ENCODE measurements around the gene NOL4L. TPM values are rescaled to one million over a fixed set of nuclear protein-coding genes. Genes with fewer than 3 reads are reported as not detected.

The NOL4L gene
- total and polyA plus RNA-seq, 8 donors: 3.8 to 54.0 (median 15.0) TPM

DNA sequence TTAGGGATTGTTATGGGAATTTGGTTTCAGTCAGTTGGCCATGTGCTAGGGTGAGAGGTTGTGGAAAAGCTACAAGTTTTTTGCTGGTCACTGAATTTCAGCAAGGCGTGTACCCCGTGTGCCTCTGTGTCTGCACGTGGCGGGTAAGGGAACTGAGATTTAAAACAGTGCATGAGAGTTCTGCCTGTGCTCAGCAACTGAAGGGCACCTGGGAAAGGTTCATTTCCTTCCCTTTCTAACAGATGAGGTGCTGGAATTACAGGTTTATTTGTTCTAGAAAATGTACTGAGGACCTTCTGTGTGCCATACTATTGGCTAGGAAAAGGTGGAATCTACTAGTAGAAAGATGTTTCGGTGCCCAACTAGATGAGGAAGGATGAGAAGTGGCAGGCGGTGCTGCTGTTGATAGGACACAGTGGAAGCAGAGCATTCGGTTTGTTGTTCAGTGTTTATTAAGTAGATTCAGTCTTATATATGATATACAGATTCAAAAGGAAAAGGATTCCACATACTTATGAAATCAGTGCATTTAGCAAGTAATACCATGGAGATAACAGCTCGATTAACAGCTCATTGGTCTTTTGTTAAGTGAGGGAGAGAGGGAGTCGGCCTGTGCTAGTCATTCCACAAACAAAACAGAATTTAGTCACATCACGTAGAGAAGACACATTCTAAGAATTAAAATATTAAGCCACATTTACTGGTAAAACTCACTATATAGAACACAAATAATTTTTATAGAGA is 142.3 kb downstream of the NOL4L start:
- no peaks in the 10 kb centered on the region for H3K9me3 ChIP-seq
- H3K36me3 ChIP-seq: peaks cover 23 to 84% (median 79%) of the 10 kb centered on the region in 4 donors
- 63 to 72% (median 71%) methylated on average over 10 of the region's 10 CpGs for WGBS, 5 donors
- H3K27ac ChIP-seq: peak overlapping the region in 1 of 5 donors; percentile 10
- no peak for DNase-seq
- TF ChIP-seq POLR2AphosphoS5 (IDR thresholded peaks at IDR 0.05): no peak
- TF ChIP-seq POLR2A (IDR thresholded peaks at IDR 0.05): no peak
- no peak for TF ChIP-seq EP300 (IDR thresholded peaks at IDR 0.05)
- TF ChIP-seq, protein P1, sequence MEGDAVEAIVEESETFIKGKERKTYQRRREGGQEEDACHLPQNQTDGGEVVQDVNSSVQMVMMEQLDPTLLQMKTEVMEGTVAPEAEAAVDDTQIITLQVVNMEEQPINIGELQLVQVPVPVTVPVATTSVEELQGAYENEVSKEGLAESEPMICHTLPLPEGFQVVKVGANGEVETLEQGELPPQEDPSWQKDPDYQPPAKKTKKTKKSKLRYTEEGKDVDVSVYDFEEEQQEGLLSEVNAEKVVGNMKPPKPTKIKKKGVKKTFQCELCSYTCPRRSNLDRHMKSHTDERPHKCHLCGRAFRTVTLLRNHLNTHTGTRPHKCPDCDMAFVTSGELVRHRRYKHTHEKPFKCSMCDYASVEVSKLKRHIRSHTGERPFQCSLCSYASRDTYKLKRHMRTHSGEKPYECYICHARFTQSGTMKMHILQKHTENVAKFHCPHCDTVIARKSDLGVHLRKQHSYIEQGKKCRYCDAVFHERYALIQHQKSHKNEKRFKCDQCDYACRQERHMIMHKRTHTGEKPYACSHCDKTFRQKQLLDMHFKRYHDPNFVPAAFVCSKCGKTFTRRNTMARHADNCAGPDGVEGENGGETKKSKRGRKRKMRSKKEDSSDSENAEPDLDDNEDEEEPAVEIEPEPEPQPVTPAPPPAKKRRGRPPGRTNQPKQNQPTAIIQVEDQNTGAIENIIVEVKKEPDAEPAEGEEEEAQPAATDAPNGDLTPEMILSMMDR (IDR thresholded peaks at IDR 0.05): no peak
- H3K27me3 ChIP-seq: no peaks in the 10 kb centered on the region
- no peak overlapping the region for H3K4me3 ChIP-seq
- intact Hi-C loops (cut with DNase I; ENCODE audit: low total_unique reads): no loop called here
- peaks cover 0 to 32% (median 18%) of the 10 kb centered on the region in 4 donors for H3K4me1 ChIP-seq

DNA sequence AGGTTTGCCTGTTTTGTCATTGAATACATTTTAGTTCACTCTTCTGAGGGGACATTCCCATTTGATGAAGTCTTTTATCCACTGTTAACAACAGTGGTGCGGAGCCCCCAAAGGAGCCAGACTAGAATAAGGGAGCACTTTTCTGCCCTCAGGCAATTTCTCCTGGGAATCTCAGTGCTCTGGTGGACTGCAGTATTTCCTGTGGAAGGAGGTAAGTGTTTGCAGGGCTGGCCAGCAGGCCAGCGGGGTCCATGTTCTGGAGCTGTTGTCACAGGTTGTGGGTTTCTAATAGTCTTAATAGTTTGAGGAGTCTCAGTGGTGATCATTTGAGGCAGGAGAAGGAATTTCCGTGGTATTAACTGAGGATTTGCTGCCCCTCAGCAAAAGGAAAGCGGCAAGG is 143.5 kb downstream of the NOL4L start:
- no peak for TF ChIP-seq POLR2A (IDR thresholded peaks at IDR 0.05)
- no peak for TF ChIP-seq EP300 (IDR thresholded peaks at IDR 0.05)
- no peak for TF ChIP-seq POLR2AphosphoS5 (IDR thresholded peaks at IDR 0.05)
- TF ChIP-seq, protein P1 (IDR thresholded peaks at IDR 0.05): no peak
- Histone ChIP-seq H3K27ac (no peak overlapping the region), H3K4me3 (no peak overlapping the region), H3K9me3 (no peaks in the 10 kb centered on the region), H3K36me3 (peaks cover 29 to 84% (median 79%) of the 10 kb centered on the region in 4 donors), H3K27me3 (no peaks in the 10 kb centered on the region), H3K4me1 (peaks cover 0 to 27% (median 12%) of the 10 kb centered on the region in 4 donors)
- DNase-seq: peak in 1 of 2 donors; percentile 10
- intact Hi-C loops (cut with DNase I; ENCODE audit: low total_unique reads): no loop called here
- 89 to 99% (median 93%) methylated on average over 4 of the region's 4 CpGs for WGBS, 5 donors

- peaks cover 0 to 25% (median 6%) of the 10 kb centered on the region in 4 donors for H3K4me1 ChIP-seq
- no peak overlapping the region for H3K4me3 ChIP-seq
- no peaks in the 10 kb centered on the region for H3K27me3 ChIP-seq
- intact Hi-C loops (cut with DNase I; ENCODE audit: low total_unique reads): no loop called here
- no peak for TF ChIP-seq POLR2A (IDR thresholded peaks at IDR 0.05)
- TF ChIP-seq POLR2AphosphoS5 (IDR thresholded peaks at IDR 0.05): no peak
- TF ChIP-seq, protein P1 (IDR thresholded peaks at IDR 0.05): no peak
- no peak for TF ChIP-seq EP300 (IDR thresholded peaks at IDR 0.05)
- no peak overlapping the region for H3K27ac ChIP-seq
- H3K36me3 ChIP-seq: peaks cover 33 to 84% (median 79%) of the 10 kb centered on the region in 4 donors
- 82 to 90% (median 87%) methylated on average over 4 of the region's 4 CpGs for WGBS, 5 donors
- no peak for DNase-seq
- H3K9me3 ChIP-seq: no peaks in the 10 kb centered on the region
Observed at GRCh38 chr20:32440758-32441078, 144.4 kb downstream of the NOL4L start.

- peak in 1 of 2 donors; percentile 20 for DNase-seq
- H3K36me3 ChIP-seq: peaks cover 35 to 84% (median 79%) of the 10 kb centered on the region in 4 donors
- peaks cover 0 to 20% (median 4%) of the 10 kb centered on the region in 4 donors for H3K4me1 ChIP-seq
- TF ChIP-seq, protein P1 (IDR thresholded peaks at IDR 0.05): no peak
- no peak overlapping the region for H3K27ac ChIP-seq
- no peaks in the 10 kb centered on the region for H3K27me3 ChIP-seq
- intact Hi-C loops (cut with DNase I; ENCODE audit: low total_unique reads): no loop called here
- no peaks in the 10 kb centered on the region for H3K9me3 ChIP-seq
- WGBS, 5 donors: 82 to 94% (median 93%) methylated on average over 6 of the region's 6 CpGs
- H3K4me3 ChIP-seq: no peak overlapping the region
Observed at GRCh38 chr20:32440069-32440757, 144.9 kb downstream of the NOL4L start.
